GM21423 (cell line): ENCODE measurements around the gene BCO2.
A peak's percentile ranks its signal among the peaks of the same experiment; 100 is the strongest.

Experiments
- ATAC-seq: cut with Tn5 transposase; IDR thresholded peaks from one replicate; pipeline ENCODE4 v1.9.1; 2021; ENCODE audit warnings: mild to moderate bottlenecking, moderate library complexity; ENCODE audit not compliant: unreplicated experiment

BCO2 gene

GRCh38 chr11:112212710-112213109 is 37.4 kb downstream of the BCO2 start:
- no peak for ATAC-seq

GRCh38 chr11:112213753-112214152 is 38.4 kb downstream of the BCO2 start:
- no peak for ATAC-seq

GRCh38 chr11:112215621-112216020 is 40.3 kb downstream of the BCO2 start:
- no peak for ATAC-seq

- no peak for ATAC-seq
Observed at GRCh38 chr11:112216561-112217105, 41.3 kb downstream of the BCO2 start.

- peak; percentile 92 for ATAC-seq
Observed at GRCh38 chr11:112219476-112220232, 44.3 kb downstream of the BCO2 start.

GRCh38 chr11:112221274-112221835 is 46.0 kb downstream of the BCO2 start:
- no peak for ATAC-seq

GRCh38 chr11:112222303-112222702 is 47.0 kb downstream of the BCO2 start:
- no peak for ATAC-seq

GRCh38 chr11:112223121-112223520 is 47.8 kb downstream of the BCO2 start:
- ATAC-seq: no peak

GRCh38 chr11:112223754-112224532 is 48.6 kb downstream of the BCO2 start:
- ATAC-seq: no peak

GRCh38 chr11:112225753-112226061 is 50.4 kb downstream of the BCO2 start:
- no peak for ATAC-seq

GRCh38 chr11:112226062-112226830 is 50.9 kb downstream of the BCO2 start, which contains the start of gene PTS:
PTS (plus strand) TSS chr11:112226428; CDS start chr11:112226444, 16 bp downstream.
- peak; percentile 95 for ATAC-seq

GRCh38 chr11:112226831-112227401 is 51.6 kb downstream of the BCO2 start:
- peak; percentile 42 for ATAC-seq

- no peak for ATAC-seq
Observed at GRCh38 chr11:112227471-112227870, 52.2 kb downstream of the BCO2 start.

- ATAC-seq: no peak
Observed at GRCh38 chr11:112228706-112229105, 53.4 kb downstream of the BCO2 start.

GRCh38 chr11:112229159-112229558 is 53.8 kb downstream of the BCO2 start:
- no peak for ATAC-seq

GRCh38 chr11:112229746-112230433 is 54.6 kb downstream of the BCO2 start:
- ATAC-seq: no peak

- no peak for ATAC-seq
Observed at GRCh38 chr11:112231952-112232351, 56.6 kb downstream of the BCO2 start.

GRCh38 chr11:112235750-112236390 is 60.6 kb downstream of the BCO2 start:
- ATAC-seq: no peak

GRCh38 chr11:112237451-112237850 is 62.1 kb downstream of the BCO2 start:
- ATAC-seq: no peak
